Hindlimb muscle (tissue), 1 donor: ENCODE measurements around the gene ZC3H12A. TPM values are rescaled to one million over a fixed set of nuclear protein-coding genes. Genes with fewer than 3 reads are reported as not detected.
"Not testable (repeated sequence)": the region's sequence is repeated elsewhere in the genome, so short reads cannot be mapped to it uniquely, and the experiment has no call there.

Source experiments
- DNase-seq: peaks from one replicate; pipeline ENCODE4 v3.0.0-alpha.2; 2013
- polyA plus RNA-seq: library from polyadenylated mRNA; unstranded; fragments of 120-200 nt; gene quantifications from one replicate; pipeline ENCODE4 v1.2.1, GENCODE V29; 2013; ENCODE audit not compliant: insufficient read length

ZC3H12A gene
- polyA plus RNA-seq, 1 donor: 0.54 TPM

DNA sequence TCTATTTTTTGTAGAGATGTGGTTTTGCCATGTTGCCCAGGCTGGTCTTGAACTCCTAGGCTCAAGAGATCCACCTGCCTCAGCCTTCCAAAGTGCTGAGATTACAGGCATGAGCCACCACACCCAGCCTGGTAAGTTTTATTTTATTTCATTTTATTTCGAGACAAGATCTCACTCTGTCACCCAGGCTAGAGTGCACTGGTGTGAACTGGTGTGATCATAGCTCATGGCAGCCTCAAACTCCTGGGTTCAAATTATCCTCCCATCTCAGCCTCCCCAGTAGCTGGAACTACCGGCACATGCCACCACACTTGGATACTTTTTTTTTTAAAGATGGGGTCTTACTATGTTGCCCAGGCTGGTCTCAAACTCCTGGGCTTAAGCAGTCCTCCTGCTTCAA, 28.4 kb downstream of the ZC3H12A start:
- DNase-seq: not testable (repeated sequence)

DNA sequence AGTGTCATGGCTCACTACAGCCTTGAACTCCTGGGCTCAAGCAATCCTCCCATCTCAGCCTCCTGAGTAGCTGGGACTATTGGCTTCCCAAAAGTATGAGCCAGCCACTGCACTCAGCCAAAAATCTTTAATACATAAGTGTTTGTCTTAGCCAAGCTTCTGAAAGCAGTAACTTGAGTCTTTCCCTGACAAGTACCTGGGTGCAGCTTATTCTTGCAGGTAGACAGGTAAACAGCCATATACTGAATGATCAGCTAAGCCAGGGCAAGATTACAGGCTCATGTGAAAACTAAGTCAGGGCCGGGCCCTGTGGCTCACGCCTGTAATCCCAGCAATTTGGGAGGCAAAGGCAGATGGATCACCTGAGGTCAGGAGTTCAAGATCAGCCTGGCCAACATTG, 32.4 kb downstream of the ZC3H12A start:
- DNase-seq: no peak

DNA sequence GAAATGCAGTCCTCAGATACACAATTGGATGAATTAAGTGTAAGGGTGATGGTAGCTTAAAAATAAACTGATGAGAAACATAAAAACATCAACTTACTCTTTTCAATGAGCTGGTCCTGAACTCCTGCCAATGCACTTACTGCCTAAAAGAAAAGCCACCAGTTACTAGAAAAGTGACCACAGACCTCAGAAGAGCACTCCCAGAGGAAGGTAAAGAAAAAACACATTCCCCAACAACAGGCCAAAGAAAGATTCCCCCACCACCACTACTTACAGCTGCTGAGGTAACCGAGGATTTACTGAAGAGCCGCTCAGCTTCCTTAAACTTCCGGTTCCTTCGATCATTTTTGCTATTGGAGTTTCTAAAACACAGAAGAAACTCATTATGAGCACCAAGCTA, 34.8 kb downstream of the ZC3H12A start:
- no peak for DNase-seq

DNA sequence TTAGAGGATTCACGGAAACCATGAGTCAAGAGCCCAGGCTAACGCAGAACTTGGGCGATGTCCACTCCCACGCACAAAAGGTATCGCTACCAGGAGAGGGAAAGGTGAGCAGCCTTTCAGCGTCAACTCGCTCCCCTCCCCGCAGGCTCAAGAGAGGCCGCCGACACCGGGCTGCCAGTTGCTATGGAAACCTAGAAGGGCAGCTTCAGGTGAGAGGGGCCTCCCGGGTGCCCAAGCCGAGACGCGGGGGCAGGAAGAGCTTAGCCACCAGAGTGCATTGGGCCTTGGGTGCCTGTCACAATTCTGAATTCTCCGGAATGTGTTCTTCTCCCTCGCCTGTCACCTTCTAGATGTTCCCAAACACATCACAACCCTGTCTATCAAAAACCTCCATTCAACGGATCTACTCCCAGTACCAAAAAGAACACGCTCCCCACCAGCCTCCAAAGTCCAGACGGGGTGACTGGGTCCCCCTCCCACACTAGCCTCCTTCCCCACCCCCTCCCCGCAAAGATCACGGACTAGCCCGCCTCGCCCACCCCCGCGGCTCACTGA, 39.5 kb downstream of the ZC3H12A start:
- DNase-seq: peak; percentile 4

DNA sequence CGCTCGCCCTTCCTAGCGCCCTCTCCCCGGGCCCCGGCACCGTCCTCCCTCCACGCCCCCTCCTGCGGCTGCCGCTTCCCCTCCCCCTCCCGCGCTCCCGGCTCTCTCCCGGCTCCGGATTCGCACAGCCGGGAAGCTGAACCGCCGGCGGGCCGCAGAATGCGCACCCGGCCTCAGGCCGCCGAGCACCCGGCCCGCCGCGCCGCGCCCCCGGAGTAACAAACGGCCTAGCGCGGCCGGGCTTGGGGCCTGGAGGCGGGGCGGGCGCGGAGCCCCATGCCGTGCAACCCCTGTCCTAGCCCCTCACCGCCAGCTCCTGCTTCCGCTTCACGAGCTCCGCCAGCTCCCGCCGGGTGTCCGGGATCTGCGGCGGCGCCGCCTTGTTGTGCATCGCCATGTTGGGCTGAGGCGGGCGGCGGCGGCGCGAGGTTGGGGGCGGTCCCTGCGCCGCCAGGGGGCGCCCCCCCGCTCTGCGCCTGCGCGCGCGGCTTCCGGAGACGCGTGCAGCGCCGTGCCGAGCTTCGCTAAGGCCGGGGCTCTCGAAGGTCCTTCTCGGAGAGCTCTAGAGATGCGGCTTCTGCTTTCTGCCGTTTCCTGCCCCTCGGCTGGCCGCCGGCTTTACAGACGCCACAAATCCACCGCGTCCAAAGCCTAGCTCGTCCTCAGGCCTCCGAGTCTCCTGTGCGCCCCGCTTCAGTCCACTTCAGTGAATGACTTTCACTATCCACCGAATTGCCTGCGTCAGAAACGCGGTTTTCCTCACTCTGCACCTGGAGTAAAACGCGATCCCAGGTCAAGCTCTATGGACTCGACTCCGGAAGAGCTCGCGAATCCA, 40.2 kb downstream of the ZC3H12A start, which contains the start of gene MEAF6:
MEAF6 (minus strand) TSS at position 417 of the 835 bp plus-strand sequence; CDS start at position 397, 20 bp downstream.
- DNase-seq: peak; percentile 93

DNA sequence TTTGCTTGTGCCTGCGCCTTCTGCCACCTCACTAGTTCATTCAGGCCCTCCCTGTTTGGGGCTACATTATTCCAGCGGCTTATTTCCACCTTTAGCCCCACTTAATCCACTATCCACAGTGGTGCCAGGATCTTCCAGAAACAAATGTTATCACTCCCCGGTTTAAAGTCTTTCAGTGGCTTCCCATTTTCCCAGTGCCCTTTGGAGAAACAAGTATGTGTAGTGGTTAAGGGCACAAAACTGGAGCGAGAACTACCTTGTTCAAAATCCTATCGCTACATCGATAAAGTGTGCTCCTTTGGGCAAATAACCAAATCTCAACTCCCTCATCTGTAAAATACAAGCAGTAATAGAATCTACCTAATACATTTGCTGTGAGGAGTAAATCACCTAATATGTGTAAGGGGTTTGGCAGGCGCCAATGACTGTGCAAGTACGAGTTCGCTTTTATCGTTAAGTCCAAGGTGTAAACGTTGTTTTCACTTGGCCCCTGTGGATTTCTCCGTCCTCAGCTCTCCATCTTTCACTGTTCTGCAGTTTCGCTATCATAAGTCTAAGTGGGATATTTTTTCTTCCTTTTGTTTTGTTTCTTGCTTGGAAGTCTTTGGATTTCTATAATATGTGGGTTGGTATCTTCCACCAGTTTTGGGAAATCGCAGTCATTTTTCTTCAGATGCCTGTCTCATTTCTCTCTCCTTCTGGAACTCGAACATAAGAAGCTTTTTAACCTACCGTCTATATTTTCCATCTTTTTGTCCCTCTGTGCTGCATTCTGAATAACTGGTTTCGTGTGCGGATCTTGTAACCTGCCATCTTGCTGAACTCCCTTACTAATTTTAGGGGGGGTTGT, 41.0 kb downstream of the ZC3H12A start:
- peak; percentile 15 for DNase-seq

DNA sequence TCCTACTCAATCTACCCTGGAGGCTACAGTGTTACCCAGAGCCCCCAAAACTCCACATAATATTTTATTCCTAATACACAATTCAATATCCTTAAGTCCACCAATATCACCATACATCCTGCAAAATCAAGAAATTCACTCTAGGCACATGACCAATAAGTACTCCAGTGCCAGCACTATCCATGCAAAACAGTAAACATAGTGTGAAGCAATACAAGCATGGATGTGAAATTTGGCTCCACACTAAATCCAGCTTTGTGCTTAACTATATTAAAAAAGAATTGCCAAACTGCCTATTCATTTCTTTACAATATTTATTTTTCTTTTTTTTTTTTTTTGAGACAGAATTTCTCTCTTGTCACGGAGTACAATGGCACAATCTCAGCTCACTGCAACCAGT, 43.2 kb downstream of the ZC3H12A start:
- DNase-seq: no peak

DNA sequence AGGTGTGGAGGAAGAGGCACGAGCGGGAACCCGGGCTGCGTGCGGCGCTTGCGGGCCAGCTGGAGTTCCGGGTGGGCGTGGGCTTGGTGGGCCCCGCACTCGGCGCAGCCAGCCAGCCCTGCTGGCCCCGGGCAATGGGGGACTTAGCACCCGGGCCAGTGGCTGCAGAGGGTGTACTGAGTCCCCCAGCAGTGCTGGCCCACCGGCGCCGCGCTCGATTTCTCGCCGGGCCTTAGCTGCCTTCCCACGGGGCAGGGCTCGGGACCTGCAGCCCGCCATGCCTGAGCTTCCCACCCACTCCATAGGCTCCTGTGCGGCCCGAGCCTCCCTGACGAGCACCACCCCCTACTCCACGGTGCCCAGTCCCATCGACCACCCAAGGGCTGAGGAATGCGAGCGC, 43.9 kb downstream of the ZC3H12A start:
- not testable (repeated sequence) for DNase-seq

DNA sequence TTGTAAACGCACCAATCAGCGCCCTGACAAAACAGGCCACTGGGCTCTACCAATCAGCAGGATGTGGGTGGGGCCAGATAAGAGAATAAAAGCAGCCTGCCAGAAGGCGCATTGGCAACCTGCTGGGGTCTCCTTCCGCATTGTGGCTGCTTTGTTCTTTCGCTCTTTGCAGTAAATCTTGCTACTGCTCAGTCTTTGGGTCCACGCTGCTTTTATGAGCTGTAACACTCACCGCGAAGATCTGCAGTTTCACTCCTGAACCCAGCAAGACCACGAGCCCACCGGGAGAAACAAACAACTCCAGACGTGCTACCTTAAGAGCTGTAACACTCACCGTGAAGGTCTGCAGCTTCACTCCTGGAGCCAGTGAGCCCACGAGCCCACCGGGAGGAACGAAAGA, 44.5 kb downstream of the ZC3H12A start:
- not testable (repeated sequence) for DNase-seq

DNA sequence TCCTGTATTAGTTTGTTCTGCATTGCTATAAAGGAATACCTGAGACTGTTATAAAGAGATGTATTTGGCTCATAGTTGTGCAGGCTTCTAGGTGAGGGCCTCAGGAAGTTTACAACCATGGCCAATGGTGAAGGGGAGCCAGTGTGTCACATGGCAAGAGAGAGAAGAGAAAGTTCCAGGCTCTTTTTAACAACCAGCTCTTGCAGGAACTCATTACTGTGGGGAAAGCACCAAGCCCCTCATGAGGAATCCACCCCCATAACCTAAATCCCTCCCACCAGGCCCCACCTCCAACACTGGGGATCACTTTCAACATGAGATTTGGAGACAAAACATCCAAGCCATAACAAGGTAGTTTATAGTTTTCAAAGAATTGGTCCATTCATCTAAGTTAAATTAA, 45.2 kb downstream of the ZC3H12A start:
- no peak for DNase-seq

DNA sequence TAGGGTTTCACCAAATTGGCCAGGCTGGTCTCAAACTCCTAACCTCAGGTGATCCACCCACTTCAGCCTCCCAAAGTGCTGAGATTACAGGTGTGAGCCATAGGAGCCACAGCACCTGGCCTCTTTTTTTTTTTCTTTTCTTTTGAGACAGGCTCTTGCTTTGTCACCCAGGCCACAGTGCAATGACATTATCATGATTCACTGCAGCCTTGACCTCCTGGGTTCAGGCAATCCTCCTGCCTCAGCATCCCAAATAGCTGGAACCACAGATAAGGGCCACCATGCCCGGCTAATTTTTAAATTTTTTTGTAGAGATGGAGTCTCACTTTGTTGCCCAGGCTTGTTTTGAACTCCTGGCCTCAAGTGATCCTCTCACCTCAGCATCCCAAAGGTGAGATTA, 55.5 kb downstream of the ZC3H12A start:
- not testable (repeated sequence) for DNase-seq

DNA sequence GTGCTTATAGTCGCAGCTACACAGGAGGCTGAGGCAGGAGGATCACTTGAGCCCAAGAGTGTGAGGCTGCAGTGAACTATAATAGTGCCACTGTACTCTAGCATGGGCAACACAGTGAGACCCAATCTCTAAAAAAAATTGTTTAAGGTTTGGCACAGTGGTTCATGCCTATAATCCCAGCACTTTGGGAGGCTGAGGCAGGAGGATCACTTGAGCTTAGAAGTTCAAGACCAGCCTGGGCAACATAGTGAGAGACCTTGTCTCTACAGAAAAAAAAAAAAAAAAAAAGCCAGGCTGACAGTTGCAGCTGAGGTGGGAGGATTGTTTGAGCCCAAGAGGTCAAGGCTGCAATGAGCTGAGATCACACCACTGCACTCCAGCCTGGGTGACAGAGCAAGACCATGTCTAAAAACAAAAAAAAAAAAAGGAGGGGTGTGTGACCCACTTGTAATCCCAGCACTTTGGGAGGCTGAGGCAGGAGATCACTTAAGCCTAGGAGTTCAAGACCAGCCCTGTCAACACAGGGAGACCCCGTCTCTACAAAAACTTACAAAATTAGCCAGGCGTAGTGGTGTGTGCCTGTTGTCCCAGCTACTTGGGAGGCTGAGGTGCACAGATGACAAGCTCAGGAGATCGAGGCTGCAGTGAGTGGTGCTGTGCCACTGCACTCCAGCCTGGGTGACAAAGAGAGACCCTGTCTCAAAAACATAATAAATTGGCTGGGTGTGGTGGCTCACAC, 58.2 kb downstream of the ZC3H12A start:
- DNase-seq: not testable (repeated sequence)

DNA sequence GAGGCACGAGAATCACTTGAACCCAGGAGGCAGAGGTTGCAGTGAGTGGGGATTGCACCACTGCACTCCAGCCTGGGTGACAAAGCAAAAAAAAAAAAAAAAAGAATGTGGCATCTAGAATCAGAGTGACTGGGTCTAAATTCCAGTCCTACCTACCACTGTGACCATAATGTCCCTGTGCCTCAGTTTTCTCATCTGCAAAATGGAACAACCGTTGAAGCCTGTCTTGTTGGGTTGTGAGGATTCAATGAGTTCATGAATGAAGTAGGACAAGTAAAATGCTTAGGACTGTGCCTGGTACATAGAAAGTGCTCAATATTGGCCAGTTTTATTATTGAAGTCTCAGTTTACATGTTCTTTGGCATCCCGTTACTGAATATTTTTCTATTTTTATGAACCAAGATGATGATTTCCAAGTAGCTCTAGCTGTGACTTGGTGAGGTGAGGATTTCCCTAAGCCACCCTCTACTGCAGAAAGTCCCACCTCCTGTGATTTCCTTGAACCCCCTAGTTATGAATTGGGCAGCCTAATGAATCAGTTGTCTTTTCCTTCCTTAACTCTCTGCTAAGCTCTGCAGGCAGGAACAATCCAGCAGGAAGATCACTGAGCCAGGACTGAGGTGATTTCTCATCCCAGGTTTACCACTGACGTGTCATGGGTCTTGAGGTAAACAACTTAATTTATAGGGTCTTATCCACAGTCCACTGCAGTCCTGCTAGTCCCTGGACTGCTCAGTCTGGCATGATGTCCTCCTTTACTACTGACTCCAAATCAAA, 59.1 kb downstream of the ZC3H12A start:
- DNase-seq: no peak

Other genes starting within 250 kb of the ZC3H12A start
- gene MEAF6, start 40.2 kb downstream of the ZC3H12A start, polyA plus RNA-seq: 42.2 TPM
- gene SNIP1, start 79.7 kb downstream of the ZC3H12A start, polyA plus RNA-seq: 10.5 TPM
- 9.7 TPM for gene DNALI1, start 82.4 kb downstream of the ZC3H12A start, polyA plus RNA-seq
- 45.7 TPM for gene GNL2, start 121.4 kb downstream of the ZC3H12A start, polyA plus RNA-seq
- not detected for gene RSPO1, start 160.3 kb downstream of the ZC3H12A start, polyA plus RNA-seq
- gene CDCA8, start 217.9 kb downstream of the ZC3H12A start, polyA plus RNA-seq: 7.1 TPM